ENCODE results near the gene LDLRAD4.

LDLRAD4 gene

DNA sequence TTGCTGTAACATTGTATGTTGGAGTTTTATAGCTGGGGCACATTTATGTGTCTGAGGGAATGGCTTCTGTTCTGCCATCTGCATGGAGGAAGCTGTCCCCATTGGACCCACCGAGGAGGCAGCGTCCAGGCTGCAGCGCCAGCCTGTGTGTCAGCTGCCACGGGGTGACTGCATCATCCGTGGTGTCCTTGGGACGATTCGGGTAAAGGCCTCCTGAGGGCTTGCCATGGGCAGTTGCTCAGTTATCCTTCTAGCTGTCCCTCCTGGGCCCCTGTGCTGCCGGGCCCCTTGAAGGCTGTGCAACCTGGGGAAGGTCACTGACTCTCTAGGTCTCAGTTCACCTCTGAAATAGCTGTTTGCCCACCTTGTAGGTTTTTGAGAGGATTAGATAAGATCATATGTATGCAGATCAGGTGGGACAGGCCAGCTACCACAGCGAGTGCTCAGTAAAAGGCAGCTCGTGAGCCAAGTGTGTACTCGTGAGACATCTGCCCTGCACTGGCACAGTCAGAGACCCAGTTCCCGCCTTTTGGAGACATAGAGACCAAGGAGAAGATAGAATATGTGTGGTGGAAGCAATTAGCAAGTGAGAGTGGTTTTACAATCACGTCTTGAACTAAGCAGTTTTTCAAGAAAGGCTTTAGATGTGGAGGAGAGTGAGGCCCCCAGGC lies 10.6 kb downstream of the LDLRAD4 start:
- DNase-seq (ENCODE audit: low spot score): no peak

GRCh38 chr18:13231151-13231550 lies 12.6 kb downstream of the LDLRAD4 start:
- no peak for DNase-seq (ENCODE audit: low spot score)

- DNase-seq (ENCODE audit: low spot score): no peak
Measured at GRCh38 chr18:13232086-13232917, 13.7 kb downstream of the LDLRAD4 start.

GRCh38 chr18:13232971-13233786 lies 14.6 kb downstream of the LDLRAD4 start:
- no peak for DNase-seq (ENCODE audit: low spot score)

DNA sequence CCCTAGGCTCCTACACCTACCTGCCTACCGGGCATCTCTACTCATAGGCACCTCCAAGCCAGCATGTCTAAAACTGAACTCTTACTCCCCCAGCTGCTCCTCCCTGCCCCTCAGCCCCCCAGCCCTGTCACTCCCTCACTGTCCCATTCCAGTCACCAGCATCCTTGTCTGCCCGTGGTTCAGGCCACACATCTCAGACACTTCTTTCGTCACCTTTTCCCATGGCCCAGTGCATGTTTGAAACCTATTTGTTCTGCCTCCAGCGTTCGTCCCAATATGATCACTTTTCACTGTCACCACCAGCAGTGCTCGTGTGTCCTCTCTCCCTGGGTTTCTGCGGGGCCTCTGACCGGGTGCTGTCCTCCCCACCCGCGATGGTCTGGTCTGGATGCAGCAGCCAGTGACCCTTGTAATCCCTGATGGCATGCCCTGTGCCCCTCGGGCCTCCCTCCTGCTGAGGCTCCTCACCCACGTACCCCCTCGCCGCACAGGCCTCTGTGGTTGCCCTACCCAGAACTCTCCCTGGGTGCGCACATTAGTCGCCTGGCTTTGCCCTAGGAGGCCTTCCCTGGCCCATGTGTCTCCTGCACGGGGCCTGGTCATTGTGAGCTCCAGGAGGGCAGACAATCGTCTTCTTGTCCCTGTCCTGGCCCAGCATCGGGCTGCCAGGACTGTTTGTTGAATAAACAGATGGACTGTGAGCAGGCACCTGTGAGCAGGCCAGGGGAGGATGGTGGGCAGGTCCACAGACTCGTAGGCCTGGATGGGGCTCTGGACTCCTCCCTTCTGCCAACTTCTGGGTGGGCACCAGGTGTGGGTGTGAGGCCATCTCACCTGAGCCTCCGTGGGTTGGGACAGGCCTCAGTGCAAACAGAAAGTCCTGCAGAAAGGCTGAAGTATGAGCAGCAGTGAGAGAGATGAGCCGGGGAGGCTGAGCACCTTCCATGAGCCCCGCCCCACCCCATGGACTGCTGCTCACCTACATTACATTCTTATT lies 15.5 kb downstream of the LDLRAD4 start:
- no peak for DNase-seq (ENCODE audit: low spot score)

- no peak for DNase-seq (ENCODE audit: low spot score)
Measured at GRCh38 chr18:13235421-13235831, 16.9 kb downstream of the LDLRAD4 start.

DNA sequence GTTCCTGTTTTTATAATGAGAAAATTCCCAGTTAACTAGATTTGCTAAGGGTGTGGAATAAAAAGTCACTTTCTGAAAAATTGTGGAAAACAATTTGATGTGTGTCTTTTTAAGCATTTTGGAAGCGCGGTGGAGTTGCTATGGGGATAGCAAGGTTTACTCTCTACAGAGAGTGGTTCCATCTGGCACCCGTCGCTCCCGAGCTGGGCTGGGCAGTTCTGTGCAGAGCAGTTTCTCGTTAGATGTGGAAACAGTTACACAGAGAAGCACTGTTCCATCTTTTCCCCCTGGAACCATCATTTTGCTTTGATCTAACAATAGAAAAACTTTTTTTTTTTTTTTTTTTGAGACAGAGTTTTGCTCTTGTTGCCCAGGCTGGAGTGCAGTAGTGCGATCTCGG lies 17.4 kb downstream of the LDLRAD4 start:
- DNase-seq (ENCODE audit: low spot score): no peak

- DNase-seq (ENCODE audit: low spot score): no peak
Measured at GRCh38 chr18:13236411-13236810, 17.9 kb downstream of the LDLRAD4 start.

DNA sequence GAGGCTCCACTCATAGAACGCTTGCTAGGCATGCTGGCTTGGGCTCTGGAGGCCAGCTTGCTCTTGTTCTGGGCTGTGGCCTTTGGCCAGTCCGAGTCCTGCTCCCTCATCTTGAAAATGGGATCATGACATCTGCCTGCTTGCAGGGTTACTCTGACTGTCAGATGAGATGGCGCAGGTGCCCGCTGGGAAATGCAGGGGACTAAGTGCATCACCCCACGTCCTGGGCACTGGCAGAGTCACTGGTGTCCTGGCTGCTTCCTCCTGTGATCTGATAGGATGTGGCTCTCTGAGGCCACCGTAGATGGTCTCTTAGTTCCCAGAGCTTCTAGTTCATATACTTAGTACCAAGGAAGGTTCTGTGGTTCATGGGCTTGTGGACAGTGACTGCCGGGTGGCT lies 18.5 kb downstream of the LDLRAD4 start:
- DNase-seq (ENCODE audit: low spot score): no peak

GRCh38 chr18:13237641-13238040 lies 19.1 kb downstream of the LDLRAD4 start:
- no peak for DNase-seq (ENCODE audit: low spot score)

DNA sequence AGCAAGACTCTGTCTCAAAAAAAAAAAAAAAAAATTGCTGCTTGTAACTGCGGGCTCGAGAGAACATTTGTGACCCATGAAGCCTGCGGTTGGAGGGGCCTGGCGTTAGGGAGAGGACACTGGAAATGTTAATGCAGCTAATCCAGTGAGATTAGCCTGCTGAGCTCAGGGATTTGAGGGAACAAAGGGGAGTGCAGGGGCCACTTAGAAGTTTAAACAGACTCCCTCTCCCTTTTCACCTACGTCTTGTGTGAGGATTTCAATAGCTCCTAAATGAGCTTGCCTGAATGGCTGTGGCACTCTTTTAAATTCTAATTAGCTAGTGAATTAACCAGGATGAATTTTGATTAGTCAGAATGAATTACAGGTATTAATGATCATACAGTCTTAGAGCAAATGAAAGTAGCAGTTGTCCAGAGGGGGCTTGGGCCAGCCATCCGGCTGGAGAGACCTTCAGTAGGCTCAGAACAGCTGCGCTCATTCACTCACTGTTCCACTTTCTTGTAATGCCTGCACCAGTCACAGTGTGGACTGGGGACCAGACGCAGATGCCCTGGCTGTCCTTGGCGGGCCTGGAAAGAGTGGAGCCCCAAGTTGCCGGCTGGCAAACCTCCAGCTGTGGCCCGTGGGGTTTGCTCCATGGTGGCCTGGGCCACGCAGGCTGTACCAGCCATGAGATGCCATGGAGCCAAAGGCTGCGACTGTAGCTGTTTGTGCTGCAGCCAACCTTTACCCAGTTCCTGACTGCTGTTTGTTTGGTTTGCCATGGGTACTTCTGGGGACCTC lies 20.8 kb downstream of the LDLRAD4 start:
- no peak for DNase-seq (ENCODE audit: low spot score)

DNA sequence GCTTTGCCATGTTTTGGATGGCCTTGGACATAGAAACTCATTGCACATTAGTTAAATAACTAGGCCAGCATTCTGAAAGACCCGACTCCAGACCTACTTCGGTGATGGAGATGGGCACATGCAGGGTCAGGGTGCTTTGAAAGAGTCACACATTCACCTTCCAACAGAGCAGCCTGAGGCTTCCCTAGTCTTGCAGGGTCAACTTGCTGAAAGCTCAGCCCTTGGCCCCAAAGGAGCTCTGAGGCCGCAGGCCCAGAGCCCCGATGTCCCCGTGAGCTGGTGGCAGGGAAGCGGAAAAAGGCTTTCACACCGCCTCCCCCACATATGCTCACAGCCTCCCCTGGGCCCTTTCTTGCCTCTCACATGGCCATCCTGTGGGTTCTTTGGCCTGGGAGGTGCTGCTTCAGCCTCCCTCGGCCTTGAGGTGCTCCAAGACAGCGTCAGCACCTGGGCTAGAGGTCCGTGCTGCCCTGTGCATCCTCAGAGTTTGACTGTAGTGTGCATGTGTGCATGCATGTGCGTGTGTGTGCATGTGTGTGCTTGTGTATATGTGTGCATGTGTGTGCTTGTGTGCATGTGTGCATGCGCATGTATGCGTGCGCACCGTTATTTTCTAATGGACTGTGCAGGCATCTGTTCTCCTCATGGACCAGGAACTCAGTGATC lies 21.6 kb downstream of the LDLRAD4 start:
- DNase-seq (ENCODE audit: low spot score): no peak

- DNase-seq (ENCODE audit: low spot score): no peak
Measured at GRCh38 chr18:13241083-13241892, 22.7 kb downstream of the LDLRAD4 start.

GRCh38 chr18:13241893-13242175 lies 23.3 kb downstream of the LDLRAD4 start:
- no peak for DNase-seq (ENCODE audit: low spot score)

GRCh38 chr18:13242797-13243196 lies 24.2 kb downstream of the LDLRAD4 start:
- DNase-seq (ENCODE audit: low spot score): no peak

DNA sequence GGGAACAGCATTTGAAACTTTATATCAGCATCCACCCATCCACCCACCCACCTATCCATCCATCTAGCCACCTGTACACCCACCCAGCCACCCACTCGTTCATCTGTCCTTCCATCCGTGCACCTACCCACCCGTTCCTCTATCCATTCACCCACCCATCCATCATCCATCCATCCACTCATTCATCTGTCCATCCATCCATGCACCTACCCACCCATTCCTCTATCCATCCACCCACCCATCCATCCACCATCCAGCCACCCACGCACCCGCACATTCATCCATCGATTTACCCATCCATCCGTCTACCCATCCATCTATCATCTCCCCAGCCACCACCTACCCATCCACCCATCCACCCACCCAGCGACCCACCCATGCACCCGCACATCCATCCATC lies 24.8 kb downstream of the LDLRAD4 start:
- DNase-seq (ENCODE audit: low spot score): no peak

DNA sequence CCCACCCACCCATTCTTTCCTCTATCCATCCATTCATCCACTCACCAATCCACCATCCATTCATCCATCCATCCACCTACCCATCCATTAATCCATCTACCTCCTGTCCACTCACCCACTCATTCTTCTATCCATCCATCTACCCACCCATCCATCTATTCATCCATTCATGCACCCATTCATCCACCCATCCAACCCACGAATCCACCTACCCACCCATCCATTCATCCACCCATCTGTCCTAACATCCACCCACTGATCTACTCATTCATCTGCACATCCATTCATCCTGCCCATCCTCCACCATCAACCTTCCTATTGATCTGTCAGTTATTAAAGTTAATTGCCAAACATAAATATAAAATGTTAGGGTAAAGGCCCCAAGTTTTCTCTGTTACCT lies 25.6 kb downstream of the LDLRAD4 start:
- no peak for DNase-seq (ENCODE audit: low spot score)

DNA sequence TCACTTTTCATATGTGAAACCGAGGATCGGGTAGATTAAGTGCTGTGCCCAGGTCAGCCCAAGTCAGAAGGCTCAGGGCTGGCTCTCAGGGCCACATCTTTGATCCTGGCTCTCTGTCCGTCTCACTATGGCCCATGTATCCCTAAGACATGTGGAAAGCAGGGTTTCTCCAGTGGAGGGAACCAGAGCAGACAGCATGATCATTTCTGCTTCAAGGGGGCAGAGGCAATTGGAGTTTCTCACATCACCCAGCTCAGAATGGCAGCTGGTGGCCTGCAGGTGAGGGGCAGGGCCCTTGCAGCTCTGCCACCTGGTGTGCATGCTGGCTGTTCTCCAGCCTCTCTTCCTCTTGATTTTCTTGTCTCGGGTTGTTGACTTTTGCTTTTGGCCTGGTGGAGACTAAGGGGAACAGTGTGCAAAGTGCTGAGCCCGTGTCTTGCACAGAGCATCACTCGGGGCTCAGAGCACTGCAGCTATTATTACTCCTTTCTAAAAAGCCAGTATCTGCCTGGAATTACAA lies 27.0 kb downstream of the LDLRAD4 start:
- no peak for DNase-seq (ENCODE audit: low spot score)

DNA sequence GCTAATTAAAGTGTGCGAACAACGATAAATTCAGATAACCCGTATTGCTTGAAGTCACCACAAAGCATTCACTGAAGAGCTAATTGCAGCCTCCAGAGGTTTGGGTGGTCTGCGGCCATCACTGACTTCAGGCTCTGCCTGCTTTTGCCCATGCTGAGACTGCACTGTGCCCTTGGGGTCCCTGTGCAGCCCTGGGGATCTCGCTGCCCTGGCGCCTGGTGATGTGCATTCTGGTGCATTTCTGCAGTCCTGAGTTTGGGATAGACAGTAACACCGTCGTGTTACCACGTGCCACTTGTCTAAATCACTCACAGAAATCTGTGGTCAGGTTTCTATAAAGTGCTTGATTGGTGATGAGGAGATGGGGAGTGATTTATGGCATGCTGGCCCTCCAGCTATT lies 27.6 kb downstream of the LDLRAD4 start:
- DNase-seq (ENCODE audit: low spot score): no peak

Measured in germinal center (tissue), 1 donor.